ENCODE data around the gene USP34. TPM values are rescaled to one million over a fixed set of nuclear protein-coding genes. Genes with fewer than 3 reads are reported as not detected.

The USP34 gene
- total and polyA plus RNA-seq, 2 of the 8 experiments (the other 6 are each of a cell fraction or from before 2014, with no cell fraction given): 56.7 to 91.7 TPM

- Histone ChIP-seq H2AK5ac (ENCODE audit: low read depth, low read length) (no peak overlapping the region), H3K4me2 (ENCODE audit: insufficient read depth in 1 of 2, low read depth in 2 of 2, low read length in 2 of 2) (no peak overlapping the region), H2BK5ac (ENCODE audit: low read depth, low read length) (no peak overlapping the region), H3K79me1 (ENCODE audit: low read depth, low read length) (no peaks in the 10 kb centered on the region), H2BK12ac (ENCODE audit: low read depth, low read length) (no peak overlapping the region), H4K5ac (ENCODE audit: insufficient read length, low read depth, low read length) (no peak overlapping the region), H4K20me1 (replicated peaks in 1 of 2; ENCODE audit: control insufficient read depth in 1 of 2, insufficient read depth in 2 of 2, low read length in 2 of 2) (no peaks in the 10 kb centered on the region), H2BK120ac (replicated peaks; ENCODE audit: low read depth, low read length) (no peak overlapping the region), H4K8ac (ENCODE audit: extremely low read depth, insufficient read depth, low read length) (no peak overlapping the region), H3K4me3 (ENCODE audit: extremely low read depth in 1 of 4, insufficient read depth in 2 of 4, low read depth in 3 of 4, low read length in 4 of 4) (no peak overlapping the region), H2BK20ac (ENCODE audit: low read length) (no peak overlapping the region), H3K23me2 (ENCODE audit: low read depth, low read length) (no peaks in the 10 kb centered on the region), H3K4ac (replicated peaks; ENCODE audit: insufficient read length, low read depth, low read length) (no peak overlapping the region), H3K27me3 (replicated peaks in 1 of 4; ENCODE audit: control insufficient read depth in 3 of 4, extremely low read depth in 1 of 4, insufficient read depth in 3 of 4, low read length in 3 of 4) (no peaks in the 10 kb centered on the region), H3K9me3 (ENCODE audit: insufficient read depth in 2 of 2, low read depth in 1 of 2, low read length in 1 of 2) (no peaks in the 10 kb centered on the region), H3K27ac (ENCODE audit: low read depth, low read length) (no peak overlapping the region), H3K79me2 (ENCODE audit: control insufficient read depth in 1 of 2, insufficient read depth in 2 of 2, low read length in 2 of 2) (no peaks in the 10 kb centered on the region), H3K23ac (ENCODE audit: insufficient read length) (no peak overlapping the region), H3K14ac (ENCODE audit: insufficient read length) (no peak overlapping the region), H3K56ac (replicated peaks; ENCODE audit: insufficient read length, low read depth, low read length) (no peak overlapping the region), H3K18ac (ENCODE audit: extremely low read depth, low read length) (no peak overlapping the region), H3K9ac (replicated peaks in 1 of 4; ENCODE audit: extremely low read depth in 1 of 4, low read depth in 3 of 4, low read length in 3 of 4) (no peak overlapping the region), H3K36me3 (ENCODE audit: control insufficient read depth in 2 of 4, insufficient read depth in 4 of 4, low read length in 3 of 4) (peaks cover 0 to 53% (median 10%) of the 10 kb centered on the region in 4 experiments; a peak in 7 of 8 replicates), H2AFZ (ENCODE audit: low read length) (no peak overlapping the region), H4K91ac (replicated peaks; ENCODE audit: insufficient read length, low read length) (no peak overlapping the region), H3K4me1 (replicated peaks in 1 of 4; ENCODE audit: control insufficient read depth in 3 of 4, insufficient read depth in 4 of 4, low read length in 3 of 4) (no peaks in the 10 kb centered on the region; a peak in 1 of 7 replicates), H2BK15ac (ENCODE audit: low read length) (no peak overlapping the region)
- CTCF ChIA-PET (ENCODE audit: partially characterized antibody): no interaction called here
- TF ChIP-seq FOSL1 (IDR thresholded peaks at IDR 0.05; ENCODE audit: insufficient read depth, low read depth, low read length) (no peak), TBP (IDR thresholded peaks at IDR 0.05; ENCODE audit: low read depth, low read length) (no peak), GABPA (IDR thresholded peaks at IDR 0.05; ENCODE audit: borderline replicate concordance, insufficient read depth, low read length) (no peak), KDM5A (IDR thresholded peaks at IDR 0.05; ENCODE audit: low read length) (no peak), CBX8 (IDR thresholded peaks at IDR 0.05; ENCODE audit: borderline replicate concordance, low read depth, low read length) (no peak), PHF8 (conservative IDR thresholded peaks at IDR 0.05; ENCODE audit: low read depth, low read length) (no peak), BACH1 (IDR thresholded peaks at IDR 0.05; ENCODE audit: low read length) (no peak), SUZ12 (IDR thresholded peaks at IDR 0.05; ENCODE audit: low read length) (no peak), BCL11A (IDR thresholded peaks at IDR 0.05; ENCODE audit: low read depth in 2 of 2, low read length in 2 of 2) (no peak)
- TF ChIP-seq, protein P1, sequence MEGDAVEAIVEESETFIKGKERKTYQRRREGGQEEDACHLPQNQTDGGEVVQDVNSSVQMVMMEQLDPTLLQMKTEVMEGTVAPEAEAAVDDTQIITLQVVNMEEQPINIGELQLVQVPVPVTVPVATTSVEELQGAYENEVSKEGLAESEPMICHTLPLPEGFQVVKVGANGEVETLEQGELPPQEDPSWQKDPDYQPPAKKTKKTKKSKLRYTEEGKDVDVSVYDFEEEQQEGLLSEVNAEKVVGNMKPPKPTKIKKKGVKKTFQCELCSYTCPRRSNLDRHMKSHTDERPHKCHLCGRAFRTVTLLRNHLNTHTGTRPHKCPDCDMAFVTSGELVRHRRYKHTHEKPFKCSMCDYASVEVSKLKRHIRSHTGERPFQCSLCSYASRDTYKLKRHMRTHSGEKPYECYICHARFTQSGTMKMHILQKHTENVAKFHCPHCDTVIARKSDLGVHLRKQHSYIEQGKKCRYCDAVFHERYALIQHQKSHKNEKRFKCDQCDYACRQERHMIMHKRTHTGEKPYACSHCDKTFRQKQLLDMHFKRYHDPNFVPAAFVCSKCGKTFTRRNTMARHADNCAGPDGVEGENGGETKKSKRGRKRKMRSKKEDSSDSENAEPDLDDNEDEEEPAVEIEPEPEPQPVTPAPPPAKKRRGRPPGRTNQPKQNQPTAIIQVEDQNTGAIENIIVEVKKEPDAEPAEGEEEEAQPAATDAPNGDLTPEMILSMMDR (IDR thresholded peaks at IDR 0.05; ENCODE audit: control extremely low read depth in 1 of 3, insufficient read depth in 1 of 3, low read depth in 1 of 3, low read length in 3 of 3): no peak
- TF ChIP-seq, protein P2, sequence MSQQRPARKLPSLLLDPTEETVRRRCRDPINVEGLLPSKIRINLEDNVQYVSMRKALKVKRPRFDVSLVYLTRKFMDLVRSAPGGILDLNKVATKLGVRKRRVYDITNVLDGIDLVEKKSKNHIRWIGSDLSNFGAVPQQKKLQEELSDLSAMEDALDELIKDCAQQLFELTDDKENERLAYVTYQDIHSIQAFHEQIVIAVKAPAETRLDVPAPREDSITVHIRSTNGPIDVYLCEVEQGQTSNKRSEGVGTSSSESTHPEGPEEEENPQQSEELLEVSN (IDR thresholded peaks at IDR 0.05): no peak
- DNase-seq (ENCODE audit: low read depth in 1 of 2, low spot score in 2 of 2) (no peak), FAIRE-seq (no peak)
- POLR2A ChIA-PET (ENCODE audit: partially characterized antibody): no interaction called here
Observed at GRCh38 chr2:61338447-61338846, 132.4 kb downstream of the USP34 start.

Data from H1 (cell line).